HepG2 (cell line): ENCODE results near the gene RMI2. TPM values are rescaled to one million over a fixed set of nuclear protein-coding genes. Genes with fewer than 3 reads are reported as not detected.
A peak's percentile ranks its signal among the peaks of the same experiment; 100 is the strongest.

Experiments
- EED ChIP-seq: sonication (generic); formaldehyde crosslinking; IDR thresholded peaks from 2 replicates; pipeline ENCODE4 v1.5.0; 2020; ENCODE audit warnings: mild to moderate bottlenecking, missing genetic modification reagents
- NKX3-1 ChIP-seq: sonication (generic); formaldehyde crosslinking; IDR thresholded peaks from 2 replicates; pipeline ENCODE4 v1.5.0; 2020; ENCODE audit warnings: missing genetic modification reagents
- PBX3 ChIP-seq: sonication (generic); formaldehyde crosslinking; IDR thresholded peaks from 2 replicates; pipeline ENCODE4 v1.8.1; 2023; ENCODE audit warnings: missing genetic modification reagents, inconsistent platforms, borderline replicate concordance
- PRMT3 ChIP-seq: sonication (generic); formaldehyde crosslinking; IDR thresholded peaks from 2 replicates; pipeline ENCODE4 v1.8.1; 2022; ENCODE audit warnings: low read depth, mild to moderate bottlenecking, moderate library complexity, missing genetic modification reagents, borderline replicate concordance
- RFX5 ChIP-seq: IDR thresholded peaks from 2 replicates; pipeline ENCODE4 v1.6.1; 2011; ENCODE audit warnings: low read depth, low read length, improper control_type of control experiment
- ZFP37 ChIP-seq: sonication (generic); formaldehyde crosslinking; IDR thresholded peaks from 2 replicates; pipeline ENCODE4 v1.4.0; 2020; ENCODE audit warnings: missing genetic modification reagents, borderline replicate concordance
- ZNF160 ChIP-seq: sonication (generic); formaldehyde crosslinking; IDR thresholded peaks from 2 replicates; pipeline ENCODE4 v1.8.0; 2022; ENCODE audit warnings: mild to moderate bottlenecking, inconsistent platforms, missing genetic modification reagents
- ZNF574 ChIP-seq: sonication (generic); formaldehyde crosslinking; IDR thresholded peaks from 2 replicates; pipeline ENCODE4 v1.4.0; 2020; ENCODE audit warnings: missing genetic modification reagents
- ZNF652 ChIP-seq: IDR thresholded peaks from 2 replicates; pipeline ENCODE4 v1.6.1; 2016; ENCODE audit warnings: low read depth, borderline replicate concordance
- polyA plus RNA-seq, 8 experiments: library from polyadenylated mRNA; depleted of rRNA in 3 of 8; stranded (reverse) in 7 of 8; unstranded in 1 of 8; fragments of >200 nt; fragmentation: Illumina TruSeq in 4 of 8; extraction: Trizol in 4 of 8; gene quantifications; 2 replicates each; pipeline versions ENCODE4 v1.2.1 to v1.2.3, GENCODE V29; 2011 to 2016; ENCODE audit warnings: low read depth in 4 of 8, missing spikeins in 1 of 8, mixed read lengths in 1 of 8; ENCODE audit not compliant: insufficient read depth in 1 of 8
- total RNA-seq, 5 experiments: library from RNA; depleted of rRNA; stranded (reverse); fragments of >200 nt; fragmentation: Illumina TruSeq; extraction: Trizol; gene quantifications; 2 replicates each; pipeline ENCODE4 v1.2.3, GENCODE V29; 2016; ENCODE audit warnings: low read depth in 1 of 5

RMI2 gene
- total and polyA plus RNA-seq, 2 of the 13 experiments (the other 11 are each of a cell fraction or from before 2014, with no cell fraction given): 24.5 to 55.7 TPM

DNA sequence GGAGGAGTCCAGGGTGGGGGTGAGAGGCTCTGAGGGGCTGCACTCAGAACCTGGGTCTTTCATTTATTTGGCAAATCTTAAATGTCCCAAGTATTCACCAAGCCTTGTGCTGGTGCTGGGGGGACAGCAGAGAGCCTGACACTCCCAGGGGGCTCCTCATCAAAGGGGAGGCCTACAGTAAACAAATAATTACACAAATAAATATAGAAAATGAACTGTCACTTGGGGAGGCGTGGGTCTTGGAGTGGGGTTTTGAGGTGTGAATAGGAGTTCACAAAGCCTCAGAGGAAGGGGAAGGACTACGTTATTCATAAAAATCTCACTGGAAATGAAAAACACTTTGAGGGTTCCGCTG, 48.9 kb upstream of the RMI2 start (continued):
- TF ChIP-seq ZNF160 (CRISPR knock-in tag): 0 out of 2 replicates have a peak, but pooled peaks have one; percentile 10
- TF ChIP-seq PBX3 (CRISPR knock-in tag): no peak
- 0 out of 2 replicates have a peak, but pooled peaks have one; percentile 8 for TF ChIP-seq ZNF574
- TF ChIP-seq NKX3-1 (CRISPR knock-in tag): no peak
- TF ChIP-seq ZNF652 (CRISPR knock-in tag): no peak
- no peak for TF ChIP-seq RFX5
- no peak for TF ChIP-seq ZFP37 (CRISPR knock-in tag)
- TF ChIP-seq PRMT3 (CRISPR knock-in tag): no peak
- TF ChIP-seq EED (CRISPR knock-in tag): no peak
